ENCODE results near the gene ARMC7. TPM values are rescaled to one million over a fixed set of nuclear protein-coding genes. Genes with fewer than 3 reads are reported as not detected.

Gene ARMC7
- total and polyA plus RNA-seq, 2 of the 13 experiments (the other 11 are each of a cell fraction or from before 2014, with no cell fraction given): 3.9 to 4.2 TPM

GRCh38 chr17:75110234-75110937, 617 bp downstream of the ARMC7 start (continued):
- TF ChIP-seq TRIM24 (CRISPR knock-in tag; IDR thresholded peaks at IDR 0.05): no peak
- TF ChIP-seq, protein P1, sequence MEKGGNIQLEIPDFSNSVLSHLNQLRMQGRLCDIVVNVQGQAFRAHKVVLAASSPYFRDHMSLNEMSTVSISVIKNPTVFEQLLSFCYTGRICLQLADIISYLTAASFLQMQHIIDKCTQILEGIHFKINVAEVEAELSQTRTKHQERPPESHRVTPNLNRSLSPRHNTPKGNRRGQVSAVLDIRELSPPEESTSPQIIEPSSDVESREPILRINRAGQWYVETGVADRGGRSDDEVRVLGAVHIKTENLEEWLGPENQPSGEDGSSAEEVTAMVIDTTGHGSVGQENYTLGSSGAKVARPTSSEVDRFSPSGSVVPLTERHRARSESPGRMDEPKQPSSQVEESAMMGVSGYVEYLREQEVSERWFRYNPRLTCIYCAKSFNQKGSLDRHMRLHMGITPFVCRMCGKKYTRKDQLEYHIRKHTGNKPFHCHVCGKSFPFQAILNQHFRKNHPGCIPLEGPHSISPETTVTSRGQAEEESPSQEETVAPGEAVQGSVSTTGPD (CRISPR knock-in tag; IDR thresholded peaks at IDR 0.05): peak; percentile 56; the same call in 1 of the 2 replicates
- TF ChIP-seq, protein P2, sequence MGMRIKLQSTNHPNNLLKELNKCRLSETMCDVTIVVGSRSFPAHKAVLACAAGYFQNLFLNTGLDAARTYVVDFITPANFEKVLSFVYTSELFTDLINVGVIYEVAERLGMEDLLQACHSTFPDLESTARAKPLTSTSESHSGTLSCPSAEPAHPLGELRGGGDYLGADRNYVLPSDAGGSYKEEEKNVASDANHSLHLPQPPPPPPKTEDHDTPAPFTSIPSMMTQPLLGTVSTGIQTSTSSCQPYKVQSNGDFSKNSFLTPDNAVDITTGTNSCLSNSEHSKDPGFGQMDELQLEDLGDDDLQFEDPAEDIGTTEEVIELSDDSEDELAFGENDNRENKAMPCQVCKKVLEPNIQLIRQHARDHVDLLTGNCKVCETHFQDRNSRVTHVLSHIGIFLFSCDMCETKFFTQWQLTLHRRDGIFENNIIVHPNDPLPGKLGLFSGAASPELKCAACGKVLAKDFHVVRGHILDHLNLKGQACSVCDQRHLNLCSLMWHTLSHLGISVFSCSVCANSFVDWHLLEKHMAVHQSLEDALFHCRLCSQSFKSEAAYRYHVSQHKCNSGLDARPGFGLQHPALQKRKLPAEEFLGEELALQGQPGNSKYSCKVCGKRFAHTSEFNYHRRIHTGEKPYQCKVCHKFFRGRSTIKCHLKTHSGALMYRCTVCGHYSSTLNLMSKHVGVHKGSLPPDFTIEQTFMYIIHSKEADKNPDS (CRISPR knock-in tag; IDR thresholded peaks at IDR 0.05): 0 out of 2 replicates have a peak, but pooled peaks have one; percentile 3
- TF ChIP-seq, protein P3, sequence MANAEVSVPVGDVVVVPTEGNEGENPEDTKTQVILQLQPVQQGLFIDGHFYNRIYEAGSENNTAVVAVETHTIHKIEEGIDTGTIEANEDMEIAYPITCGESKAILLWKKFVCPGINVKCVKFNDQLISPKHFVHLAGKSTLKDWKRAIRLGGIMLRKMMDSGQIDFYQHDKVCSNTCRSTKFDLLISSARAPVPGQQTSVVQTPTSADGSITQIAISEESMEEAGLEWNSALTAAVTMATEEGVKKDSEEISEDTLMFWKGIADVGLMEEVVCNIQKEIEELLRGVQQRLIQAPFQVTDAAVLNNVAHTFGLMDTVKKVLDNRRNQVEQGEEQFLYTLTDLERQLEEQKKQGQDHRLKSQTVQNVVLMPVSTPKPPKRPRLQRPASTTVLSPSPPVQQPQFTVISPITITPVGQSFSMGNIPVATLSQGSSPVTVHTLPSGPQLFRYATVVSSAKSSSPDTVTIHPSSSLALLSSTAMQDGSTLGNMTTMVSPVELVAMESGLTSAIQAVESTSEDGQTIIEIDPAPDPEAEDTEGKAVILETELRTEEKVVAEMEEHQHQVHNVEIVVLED (CRISPR knock-in tag; IDR thresholded peaks at IDR 0.05; ENCODE audit: borderline replicate concordance): 0 out of 2 replicates have a peak, but pooled peaks have one; percentile 23
- TF ChIP-seq, protein P4, sequence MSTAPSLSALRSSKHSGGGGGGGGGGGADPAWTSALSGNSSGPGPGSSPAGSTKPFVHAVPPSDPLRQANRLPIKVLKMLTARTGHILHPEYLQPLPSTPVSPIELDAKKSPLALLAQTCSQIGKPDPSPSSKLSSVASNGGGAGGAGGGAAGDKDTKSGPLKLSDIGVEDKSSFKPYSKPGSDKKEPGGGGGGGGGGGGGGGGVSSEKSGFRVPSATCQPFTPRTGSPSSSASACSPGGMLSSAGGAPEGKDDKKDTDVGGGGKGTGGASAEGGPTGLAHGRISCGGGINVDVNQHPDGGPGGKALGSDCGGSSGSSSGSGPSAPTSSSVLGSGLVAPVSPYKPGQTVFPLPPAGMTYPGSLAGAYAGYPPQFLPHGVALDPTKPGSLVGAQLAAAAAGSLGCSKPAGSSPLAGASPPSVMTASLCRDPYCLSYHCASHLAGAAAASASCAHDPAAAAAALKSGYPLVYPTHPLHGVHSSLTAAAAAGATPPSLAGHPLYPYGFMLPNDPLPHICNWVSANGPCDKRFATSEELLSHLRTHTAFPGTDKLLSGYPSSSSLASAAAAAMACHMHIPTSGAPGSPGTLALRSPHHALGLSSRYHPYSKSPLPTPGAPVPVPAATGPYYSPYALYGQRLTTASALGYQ (CRISPR knock-in tag; IDR thresholded peaks at IDR 0.05): no peak
- 0 out of 2 replicates have a peak, but pooled peaks have one; percentile 11 for TF ChIP-seq SALL1 (CRISPR knock-in tag; IDR thresholded peaks at IDR 0.05)
- TF ChIP-seq, protein P5, sequence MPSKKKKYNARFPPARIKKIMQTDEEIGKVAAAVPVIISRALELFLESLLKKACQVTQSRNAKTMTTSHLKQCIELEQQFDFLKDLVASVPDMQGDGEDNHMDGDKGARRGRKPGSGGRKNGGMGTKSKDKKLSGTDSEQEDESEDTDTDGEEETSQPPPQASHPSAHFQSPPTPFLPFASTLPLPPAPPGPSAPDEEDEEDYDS (CRISPR knock-in tag; IDR thresholded peaks at IDR 0.05): no peak
- 0 out of 2 replicates have a peak, but pooled peaks have one; percentile 20 for TF ChIP-seq ATF7-NPFF (CRISPR knock-in tag; IDR thresholded peaks at IDR 0.05; ENCODE audit: low read depth)
- no peak for TF ChIP-seq ZNF383 (CRISPR knock-in tag; IDR thresholded peaks at IDR 0.05; ENCODE audit: borderline replicate concordance)
- no peak for TF ChIP-seq HOMEZ (CRISPR knock-in tag; IDR thresholded peaks at IDR 0.05; ENCODE audit: low read depth)
- no peak for TF ChIP-seq NCOA1 (CRISPR knock-in tag; IDR thresholded peaks at IDR 0.05)
- no peak for TF ChIP-seq TIGD3 (CRISPR knock-in tag; IDR thresholded peaks at IDR 0.05; ENCODE audit: borderline replicate concordance)
- TF ChIP-seq ZBTB26 (CRISPR knock-in tag; IDR thresholded peaks at IDR 0.05; ENCODE audit: borderline replicate concordance): no peak
- TF ChIP-seq MTF1 (CRISPR knock-in tag; IDR thresholded peaks at IDR 0.05): no peak
- TF ChIP-seq ZNF225 (CRISPR knock-in tag; IDR thresholded peaks at IDR 0.05): no peak
- no peak for TF ChIP-seq THAP11 (CRISPR knock-in tag; IDR thresholded peaks at IDR 0.05)
